NCI-H2227 treated with DMSO at 0.1 percent for 48 hours (cell line): ENCODE data around the gene TOLLIP.

ENCODE experiments used
- DNase-seq: peaks from one replicate; lab custom pipeline; 2025; lab: John Stamatoyannopoulos, UW

TOLLIP gene

DNA sequence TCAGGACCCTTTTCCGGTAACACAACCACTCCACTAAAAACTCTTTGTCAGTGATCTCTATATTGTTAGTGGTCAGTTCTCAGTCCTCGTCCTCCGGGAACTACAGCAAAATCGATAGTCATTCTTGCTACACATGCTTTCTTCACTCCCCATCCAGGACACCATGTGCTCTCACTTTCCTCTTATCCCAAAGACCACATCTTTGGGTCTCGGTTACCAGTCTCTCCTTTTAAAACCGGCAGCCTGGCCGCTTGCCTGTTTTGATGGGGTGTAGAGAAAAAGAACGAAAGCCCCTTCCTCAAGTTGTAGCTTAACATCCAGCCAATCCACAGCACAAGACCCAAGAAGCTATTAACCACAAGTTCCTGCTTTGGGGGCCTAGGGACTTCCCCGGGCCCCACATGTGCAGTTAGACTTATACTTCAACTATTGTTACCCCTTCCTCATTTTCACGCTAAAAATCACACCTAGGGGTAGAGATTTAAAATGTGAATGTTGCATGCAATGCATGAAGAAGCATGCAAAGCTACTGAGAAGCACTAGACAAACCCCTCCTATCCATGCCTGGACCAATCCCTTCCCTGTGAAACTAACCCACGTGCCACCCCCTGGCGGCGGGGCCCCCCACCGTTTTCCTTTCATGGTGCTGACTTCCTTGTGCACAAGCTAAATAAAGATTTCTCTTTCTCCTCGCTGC lies 1.5 kb upstream of the TOLLIP start:
- no peak for DNase-seq

DNA sequence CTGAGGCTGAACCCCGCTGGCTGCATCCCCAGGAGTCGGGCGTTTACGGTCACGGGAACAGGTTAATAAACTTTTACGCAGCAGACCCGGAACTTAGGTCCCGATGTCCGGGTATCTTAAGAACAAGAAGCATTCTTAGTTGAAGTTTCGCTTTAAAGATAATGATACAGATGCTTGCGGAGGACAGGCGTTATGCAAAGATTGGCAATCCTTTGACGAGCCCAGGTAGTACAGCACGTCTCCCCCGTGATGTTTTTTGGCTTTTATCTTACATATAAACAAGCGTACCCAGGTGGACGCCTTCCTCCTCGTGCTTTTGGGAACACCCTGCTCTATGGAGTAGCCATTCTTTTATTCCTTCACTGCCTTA lies 871 bp upstream of the TOLLIP start:
- DNase-seq = no peak

DNA sequence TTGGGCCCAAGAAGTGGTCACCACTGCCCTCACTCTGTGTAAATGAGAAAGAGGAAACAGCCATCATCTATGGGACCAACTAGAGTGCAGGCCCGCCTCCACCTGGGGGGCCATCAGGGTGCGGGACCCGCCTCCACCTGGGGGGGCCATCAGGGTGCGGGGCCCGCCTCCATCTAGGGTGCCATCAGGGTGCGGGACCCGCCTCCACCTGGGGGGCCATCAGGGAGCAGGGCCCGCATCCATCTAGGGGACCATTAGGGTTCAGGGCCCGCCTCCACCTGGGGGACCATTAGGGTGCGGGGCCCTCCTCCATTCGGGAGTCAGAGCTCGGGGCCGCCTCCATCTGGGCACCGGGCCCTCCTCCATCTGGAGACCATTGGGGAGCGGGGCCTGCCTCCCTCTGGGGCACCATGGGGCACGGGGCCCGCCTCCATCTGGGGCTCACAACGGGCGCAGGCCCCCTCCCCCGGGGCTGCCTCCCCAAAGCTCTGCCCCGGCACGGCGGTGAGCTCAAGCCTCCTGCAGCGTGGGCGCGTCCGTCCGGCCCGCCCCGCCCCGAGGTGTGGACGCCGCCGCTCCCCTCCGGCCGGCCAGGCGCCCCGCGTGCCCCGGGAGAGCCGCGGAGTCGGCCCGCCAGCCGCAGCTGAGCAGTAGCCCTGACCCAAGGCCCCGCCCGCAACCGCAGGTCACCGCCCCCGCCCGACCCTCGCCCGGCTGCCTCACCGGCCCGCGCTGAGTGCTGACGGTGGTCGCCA lies 512 bp downstream of the TOLLIP start:
- DNase-seq = no peak

- no peak for DNase-seq
Measured at GRCh38 chr11:1307998-1308742, 1.3 kb downstream of the TOLLIP start.

DNA sequence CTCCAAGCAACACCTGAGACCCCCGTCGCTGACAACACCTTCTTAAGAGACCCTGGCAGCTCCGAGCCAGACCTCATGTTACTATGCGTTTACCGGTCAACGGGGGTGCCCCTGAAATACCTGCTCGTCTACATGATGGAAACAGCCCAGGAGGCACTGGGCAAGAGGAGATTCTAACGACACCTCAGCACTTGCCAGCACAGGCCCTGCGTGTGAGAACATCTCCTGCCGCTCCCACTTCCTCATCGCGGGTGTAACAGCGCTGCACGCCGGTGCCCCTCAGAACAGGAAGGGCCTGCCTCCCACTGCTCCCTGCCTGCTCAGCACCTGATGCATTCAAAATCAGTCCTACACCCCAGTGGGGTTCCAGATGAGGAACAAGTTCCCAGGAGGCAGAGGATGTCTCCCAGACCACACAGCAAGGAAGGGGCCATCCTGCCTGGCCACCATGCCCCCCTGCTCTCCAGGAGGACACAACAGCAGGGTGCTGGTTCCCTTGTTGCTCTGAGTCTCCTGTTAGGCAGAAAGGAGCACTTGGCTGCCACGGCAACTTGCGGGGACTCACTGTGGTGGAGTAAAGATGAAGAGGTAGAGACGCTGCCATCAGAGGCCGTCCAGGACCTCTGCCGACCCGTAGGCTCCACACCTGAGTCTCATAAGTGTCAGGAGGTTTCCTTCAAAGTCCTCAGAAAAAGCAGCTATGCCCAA lies 2.1 kb downstream of the TOLLIP start:
- DNase-seq = no peak

DNA sequence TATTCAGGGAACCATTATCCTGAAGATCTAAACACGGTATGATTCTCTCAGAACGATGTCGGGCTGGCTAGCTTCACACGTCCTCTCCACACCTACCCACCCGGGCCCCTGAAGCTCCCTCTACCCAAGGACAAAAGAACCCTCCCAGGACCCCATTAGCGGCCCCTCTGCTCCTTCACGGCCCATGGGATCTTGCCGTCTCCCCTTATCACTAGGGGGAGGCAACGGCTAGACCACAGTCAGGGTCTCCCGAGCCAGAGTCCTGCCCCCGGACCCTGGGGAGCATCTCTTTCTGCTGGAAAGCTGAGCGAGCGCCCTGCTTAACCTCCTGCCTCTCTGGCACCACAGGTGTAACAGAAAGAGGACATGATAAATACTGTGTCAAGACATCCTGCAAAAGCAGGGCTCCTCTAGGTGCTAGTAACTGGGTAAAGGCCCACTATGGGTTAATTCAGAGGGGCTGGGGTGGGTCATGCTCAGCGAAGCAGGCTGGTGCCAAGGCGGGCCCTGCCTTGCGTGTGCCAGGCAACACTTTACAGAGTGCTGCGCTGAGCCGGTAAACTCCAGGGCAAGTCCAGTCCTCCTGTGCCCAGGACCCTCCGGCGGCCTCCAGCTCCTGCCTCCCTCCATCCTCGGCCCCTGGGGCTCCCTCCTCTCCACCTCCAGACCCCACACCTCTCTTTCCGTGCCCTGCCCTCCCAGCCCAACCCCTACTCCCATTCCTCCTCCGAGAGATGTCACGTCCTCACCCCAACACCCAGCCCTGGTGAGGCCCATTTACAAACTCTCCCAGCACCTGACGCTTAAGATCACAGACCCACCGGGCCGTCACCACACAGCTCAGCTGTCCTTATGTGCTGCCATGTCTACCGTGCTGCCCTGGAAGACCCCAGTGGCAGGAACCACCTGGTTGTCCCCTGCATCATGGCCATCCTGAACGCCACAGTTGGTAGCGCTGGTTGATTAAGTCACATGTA lies 3.0 kb downstream of the TOLLIP start:
- no peak for DNase-seq

GRCh38 chr11:1305501-1306056 lies 3.9 kb downstream of the TOLLIP start:
- no peak for DNase-seq

DNA sequence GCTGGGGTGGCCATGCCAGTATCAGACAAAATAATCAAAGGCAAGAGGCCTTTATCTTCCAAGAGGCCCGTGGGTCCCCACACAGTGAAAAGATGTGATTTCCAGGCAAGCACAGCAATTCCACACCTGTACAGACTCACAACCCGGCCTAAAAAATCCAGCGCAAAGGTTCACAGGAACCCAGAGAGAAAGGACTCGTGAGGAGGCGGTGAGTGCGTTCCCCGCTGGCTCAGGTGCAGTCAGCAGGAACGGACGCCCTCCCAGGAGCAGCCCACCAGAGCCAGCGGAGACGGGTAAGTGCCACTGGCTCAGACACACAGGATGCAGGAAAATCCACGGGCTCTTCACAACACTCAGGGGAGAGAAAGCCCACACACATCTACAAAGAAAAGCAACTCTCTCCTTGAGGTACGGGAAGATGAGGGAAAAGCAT lies 4.4 kb downstream of the TOLLIP start:
- DNase-seq = no peak

- DNase-seq = no peak
Measured at GRCh38 chr11:1304380-1304779, 5.1 kb downstream of the TOLLIP start.

GRCh38 chr11:1303973-1304372 lies 5.5 kb downstream of the TOLLIP start:
- DNase-seq = no peak

DNA sequence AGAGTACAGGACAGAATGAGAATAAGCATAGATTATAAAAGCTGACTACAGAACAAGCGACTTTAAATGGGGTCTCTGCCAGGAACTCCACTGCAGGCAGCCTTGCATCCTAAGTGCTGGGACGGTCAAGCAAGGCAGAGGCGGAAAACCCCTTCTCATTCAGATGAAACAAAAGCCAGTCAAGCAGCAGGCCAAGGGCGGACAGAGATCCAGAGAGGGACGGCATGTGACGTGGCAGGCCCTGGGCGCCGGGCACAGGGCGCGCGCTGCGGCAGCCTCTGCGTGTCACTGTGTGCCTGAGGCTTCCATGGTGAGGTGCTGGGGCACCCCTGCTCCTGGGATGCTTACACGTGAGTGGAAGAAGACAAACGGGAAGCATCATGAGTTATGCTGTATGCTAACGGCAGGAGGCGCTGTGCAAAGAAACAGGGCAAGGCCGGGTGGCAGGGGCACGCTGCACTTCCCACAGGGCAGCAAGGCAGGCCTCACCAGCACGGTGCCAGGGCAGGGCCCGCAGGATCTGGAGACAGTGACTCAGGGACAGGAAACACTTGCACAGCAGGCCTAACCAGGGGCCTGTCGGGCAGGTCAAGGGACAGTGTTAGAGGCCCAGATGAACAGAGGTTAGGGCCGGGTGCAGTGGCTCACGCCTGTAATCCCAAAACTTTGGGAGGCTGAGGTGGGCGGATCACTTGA lies 6.2 kb downstream of the TOLLIP start:
- no peak for DNase-seq

GRCh38 chr11:1302461-1303125 lies 6.8 kb downstream of the TOLLIP start:
- DNase-seq = no peak

DNA sequence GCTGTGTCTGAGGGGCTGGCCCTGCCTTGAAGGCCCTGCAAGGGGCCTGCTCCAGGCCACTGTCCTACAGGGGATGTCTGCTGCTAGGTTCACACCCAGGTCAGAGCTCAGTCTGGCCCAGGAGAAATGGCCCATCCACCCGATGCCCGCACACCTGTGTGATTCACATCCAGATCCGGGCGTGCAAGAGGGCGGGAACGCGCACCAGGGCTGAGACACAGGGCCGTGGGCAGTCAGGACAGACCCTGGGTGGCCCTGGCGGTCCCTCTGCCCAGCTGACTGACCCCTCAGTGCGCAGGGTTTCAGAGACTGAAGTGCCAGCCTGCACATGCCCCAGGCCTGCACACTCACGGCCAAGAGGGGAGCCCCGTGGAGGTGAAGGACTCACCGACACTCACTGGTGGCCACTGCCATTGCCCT lies 7.4 kb downstream of the TOLLIP start:
- no peak for DNase-seq

GRCh38 chr11:1301220-1302000 lies 8.0 kb downstream of the TOLLIP start:
- DNase-seq = no peak

- DNase-seq = no peak
Measured at GRCh38 chr11:1300569-1301187, 8.8 kb downstream of the TOLLIP start.

GRCh38 chr11:1300121-1300520 lies 9.3 kb downstream of the TOLLIP start:
- no peak for DNase-seq

GRCh38 chr11:1299621-1300020 lies 9.8 kb downstream of the TOLLIP start:
- no peak for DNase-seq
